GM12878 (cell line): ENCODE results near the gene CLC. TPM values are rescaled to one million over a fixed set of nuclear protein-coding genes. Genes with fewer than 3 reads are reported as not detected.

Source experiments
- ATF7 ChIP-seq: fragments of 450-650 bp; IDR thresholded peaks from 2 replicates; pipeline ENCODE4 v1.6.1; 2016; ENCODE audit warnings: low read depth, mild to moderate bottlenecking
- BCL11A ChIP-seq: IDR thresholded peaks from 2 replicates; pipeline ENCODE4 v1.6.1; 2011; ENCODE audit warnings: low read depth, low read length
- CREM ChIP-seq: IDR thresholded peaks from 2 replicates; pipeline ENCODE4 v1.6.1; 2014; ENCODE audit warnings: antibody characterized with exemption, low read depth
- ETV6 ChIP-seq, 2 experiments: fragments of 450-650 bp in 1 of 2; IDR thresholded peaks in 1 of 2; conservative IDR thresholded peaks in 1 of 2; 2 replicates each; pipeline ENCODE4 v1.6.1; 2014; ENCODE audit warnings: antibody characterized with exemption in 1 of 2, borderline replicate concordance in 1 of 2, low read depth in 1 of 2, mild to moderate bottlenecking in 1 of 2, moderate library complexity in 1 of 2
- GABPA ChIP-seq: IDR thresholded peaks from 2 replicates; pipeline ENCODE4 v1.6.1; 2014; ENCODE audit warnings: antibody characterized with exemption, low read depth, mild to moderate bottlenecking, inconsistent platforms
- HCFC1 ChIP-seq: fragments of 150-350 bp; IDR thresholded peaks from 2 replicates; pipeline ENCODE4 v1.6.1; 2014; ENCODE audit warnings: low read length
- IKZF2 ChIP-seq, 2 experiments: fragments of 450-650 bp; IDR thresholded peaks; 2 replicates each; pipeline ENCODE4 v1.6.1; 2017; ENCODE audit warnings: mild to moderate bottlenecking in 2 of 2, moderate library complexity in 2 of 2
- IRF4 ChIP-seq: IDR thresholded peaks from 2 replicates; pipeline ENCODE4 v1.6.1; 2011; ENCODE audit warnings: low read depth, low read length
- MLLT1 ChIP-seq: fragments of 450-650 bp; IDR thresholded peaks from 2 replicates; pipeline ENCODE4 v1.6.1; 2016; ENCODE audit warnings: mild to moderate bottlenecking
- MYC ChIP-seq: IDR thresholded peaks from 2 replicates; pipeline ENCODE4 v1.6.1; 2011; ENCODE audit warnings: mild to moderate bottlenecking, low read length, moderate library complexity, inconsistent platforms; ENCODE audit not compliant: insufficient read depth, insufficient replicate concordance, insufficient read length, severe bottlenecking
- NBN ChIP-seq: fragments of 450-650 bp; IDR thresholded peaks from 2 replicates; pipeline ENCODE4 v1.6.1; 2016
- NR2F1 ChIP-seq: fragments of 450-650 bp; conservative IDR thresholded peaks from 2 replicates; pipeline ENCODE4 v1.6.1; 2017; ENCODE audit warnings: mild to moderate bottlenecking
- PAX8 ChIP-seq: fragments of 450-650 bp; IDR thresholded peaks from 2 replicates; pipeline ENCODE4 v1.6.1; 2017; ENCODE audit warnings: mild to moderate bottlenecking, moderate library complexity
- PKNOX1 ChIP-seq: fragments of 450-650 bp; IDR thresholded peaks from 2 replicates; pipeline ENCODE4 v1.6.1; 2016; ENCODE audit warnings: mild to moderate bottlenecking
- POLR2A ChIP-seq: IDR thresholded peaks from 2 replicates; pipeline ENCODE4 v1.6.1; 2011; ENCODE audit warnings: low read depth, mild to moderate bottlenecking, low read length
- POU2F2 ChIP-seq: IDR thresholded peaks from 3 replicates; pipeline ENCODE4 v1.6.1; 2011; ENCODE audit warnings: low read depth, mild to moderate bottlenecking, low read length, borderline replicate concordance
- RAD51 ChIP-seq: fragments of 450-650 bp; IDR thresholded peaks from 2 replicates; pipeline ENCODE4 v1.6.1; 2016; ENCODE audit warnings: moderate library complexity, mild to moderate bottlenecking, inconsistent platforms
- SKIL ChIP-seq: fragments of 450-650 bp; IDR thresholded peaks from 2 replicates; pipeline ENCODE4 v1.6.1; 2017; ENCODE audit warnings: mild to moderate bottlenecking, low read depth, inconsistent platforms; ENCODE audit not compliant: poor library complexity, severe bottlenecking
- SUZ12 ChIP-seq: fragments of 200-600 bp; sonication (generic); IDR thresholded peaks from one replicate; pipeline ENCODE4 v1.6.1; 2018; ENCODE audit warnings: antibody characterized with exemption, mild to moderate bottlenecking; ENCODE audit not compliant: unreplicated experiment
- TAF1 ChIP-seq: IDR thresholded peaks from 2 replicates; pipeline ENCODE4 v1.6.1; 2011; ENCODE audit warnings: mild to moderate bottlenecking, low read depth, low read length, borderline replicate concordance
- TBL1XR1 ChIP-seq: IDR thresholded peaks from 2 replicates; pipeline ENCODE4 v1.6.1; 2012; ENCODE audit warnings: low read depth, low read length, improper control_type of control experiment
- ZNF384 ChIP-seq: IDR thresholded peaks from 2 replicates; pipeline ENCODE4 v1.6.1; 2012; ENCODE audit warnings: low read depth, mild to moderate bottlenecking, low read length, improper control_type of control experiment, borderline replicate concordance
- ZNF592 ChIP-seq: fragments of 450-650 bp; IDR thresholded peaks from 2 replicates; pipeline ENCODE4 v1.6.1; 2017; ENCODE audit warnings: mild to moderate bottlenecking, moderate library complexity
- polyA plus RNA-seq, 11 experiments: library from polyadenylated mRNA; depleted of rRNA in 4 of 11; unstranded in 6 of 11; stranded (reverse) in 5 of 11; fragments of >200 nt; fragmentation: Nextera tagmentation in 4 of 11; fragmentation: Illumina TruSeq in 1 of 11; extraction: Ambion mirVana in 4 of 11; extraction: Trizol in 1 of 11; gene quantifications; 1 replicate in 1 of 11; 2 replicates in 10 of 11; pipeline versions ENCODE4 v1.2.1 to v1.2.3, GENCODE V29; 2011 to 2016; ENCODE audit warnings: inconsistent platforms in 2 of 11, missing spikeins in 2 of 11, low read depth in 1 of 11
- total RNA-seq, 4 experiments: library from RNA; depleted of rRNA in 3 of 4; stranded (reverse); fragments of >200 nt in 3 of 4; fragmentation: Illumina TruSeq in 1 of 4; extraction: Trizol in 1 of 4; gene quantifications; 2 replicates each; pipeline versions ENCODE4 v1.2.1 to v1.2.3, GENCODE V29; 2013 to 2021

The CLC gene
- total and polyA plus RNA-seq, 10 of the 15 experiments (the other 5 are each of a cell fraction or from before 2014, with no cell fraction given) = 0.18 to 0.36 (median 0.29) TPM; not detected in 4

- 0 out of 2 replicates have a peak, but pooled peaks have one; percentile 42 for TF ChIP-seq TAF1
- TF ChIP-seq PKNOX1 = peak; percentile 38
- peak; percentile 74; the same call in 1 of the 2 replicates for TF ChIP-seq MLLT1
- TF ChIP-seq ZNF384 = no peak
- no peak for TF ChIP-seq SKIL
- TF ChIP-seq ATF7 = peak; percentile 79
- TF ChIP-seq ZNF592 = no peak
- TF ChIP-seq MYC = no peak
- no peak for TF ChIP-seq SUZ12
- TF ChIP-seq POLR2A = 0 out of 2 replicates have a peak, but pooled peaks have one; percentile 29
- peak; percentile 61; the same call in 1 of the 2 replicates for TF ChIP-seq CREM
- TF ChIP-seq BCL11A = 0 out of 2 replicates have a peak, but pooled peaks have one; percentile 49
- TF ChIP-seq NR2F1 = no peak
- TF ChIP-seq PAX8 = no peak
- TF ChIP-seq ETV6 (conservative IDR thresholded peaks at IDR 0.05 in 1 of 2, IDR thresholded peaks at IDR 0.05 in 1 of 2; ENCODE audit: borderline replicate concordance in 1 of 2, low read depth in 1 of 2) = 0 out of 4 replicates have a peak, but pooled peaks of 1 of the 2 experiments have one; percentile 41
- TF ChIP-seq RAD51 = no peak
- 0 out of 2 replicates have a peak, but pooled peaks have one; percentile 32 for TF ChIP-seq TBL1XR1
- peak; percentile 39; the same call in 1 of the 2 replicates for TF ChIP-seq NBN
- peak in 1 of 2 experiments; percentile 41; a peak in 2 of 4 replicates for TF ChIP-seq IKZF2 (IDR thresholded peaks at IDR 0.05)
- TF ChIP-seq GABPA = peak; percentile 73
- TF ChIP-seq IRF4 = 0 out of 2 replicates have a peak, but pooled peaks have one; percentile 47
- TF ChIP-seq HCFC1 = no peak
- TF ChIP-seq POU2F2 = 0 out of 3 replicates have a peak, but pooled peaks have one; percentile 40
Measured at GRCh38 chr19:39705578-39706188, 32.1 kb downstream of the CLC start (continued).
